HCT116 (cell line): ENCODE measurements around the gene CCDC146.

Source experiments
- CEBPB ChIP-seq: IDR thresholded peaks from 2 replicates; pipeline ENCODE4 v1.6.1; 2012; ENCODE audit warnings: low read depth
- ELF1 ChIP-seq: IDR thresholded peaks from 2 replicates; pipeline ENCODE4 v1.6.1; 2012; ENCODE audit warnings: low read depth, borderline replicate concordance
- JUND ChIP-seq: IDR thresholded peaks from 2 replicates; pipeline ENCODE4 v1.6.1; 2012
- POLR2A ChIP-seq: IDR thresholded peaks from 2 replicates; pipeline ENCODE4 v1.7.0; 2011; ENCODE audit warnings: borderline replicate concordance; ENCODE audit not compliant: insufficient read depth, insufficient read length; ENCODE audit errors: extremely low read depth
- ZFX ChIP-seq: fragments of 450-650 bp; IDR thresholded peaks from 2 replicates; pipeline ENCODE4 v1.6.1; 2017
- ZNF274 ChIP-seq: fragments of 200-500 bp; sonication (Bioruptor generic); IDR thresholded peaks from 2 replicates; pipeline ENCODE4 v1.6.1; 2014; ENCODE audit warnings: mild to moderate bottlenecking, low read depth, low read length, inconsistent platforms
- TF ChIP-seq, protein P1 (sequence below): IDR thresholded peaks from 2 replicates; pipeline ENCODE4 v1.6.1; 2012; ENCODE audit warnings: low read depth
- TF ChIP-seq, protein P2 (sequence below), 3 experiments: fragments of 200-600 bp in 1 of 3; sonication (generic) in 1 of 3; IDR thresholded peaks in 2 of 3; conservative IDR thresholded peaks in 1 of 3; 2 replicates each; pipeline ENCODE4 v1.5.1; 2012 to 2017; ENCODE audit warnings: low read depth in 2 of 3, low read length in 2 of 3, antibody characterized with exemption in 1 of 3, borderline replicate concordance in 1 of 3, control low read depth in 1 of 3, mild to moderate bottlenecking in 1 of 3, mixed read lengths in 1 of 3, mixed run types in 1 of 3, moderate library complexity in 1 of 3; ENCODE audit not compliant: insufficient read depth in 1 of 3

DNA sequence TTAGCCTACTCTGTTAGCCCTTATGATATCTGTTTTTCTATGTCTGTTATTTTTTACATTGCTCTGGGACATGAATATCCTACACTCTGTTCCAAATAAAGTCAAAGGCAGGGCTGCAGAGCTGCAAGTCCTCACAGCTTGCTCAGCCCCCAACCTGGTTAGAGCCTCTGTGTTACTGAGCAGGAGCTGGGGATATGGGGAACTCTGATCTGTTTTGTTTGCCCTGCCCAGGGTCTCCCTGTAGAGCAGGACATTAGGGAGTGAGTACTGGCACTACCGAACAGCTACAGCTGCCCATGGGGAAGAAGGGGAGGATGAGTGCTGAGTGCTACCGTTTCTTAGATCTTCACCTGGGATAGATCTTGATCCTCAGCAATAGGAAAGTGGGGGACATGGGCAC, 110.1 kb downstream of the CCDC146 start:
- TF ChIP-seq, protein P1, sequence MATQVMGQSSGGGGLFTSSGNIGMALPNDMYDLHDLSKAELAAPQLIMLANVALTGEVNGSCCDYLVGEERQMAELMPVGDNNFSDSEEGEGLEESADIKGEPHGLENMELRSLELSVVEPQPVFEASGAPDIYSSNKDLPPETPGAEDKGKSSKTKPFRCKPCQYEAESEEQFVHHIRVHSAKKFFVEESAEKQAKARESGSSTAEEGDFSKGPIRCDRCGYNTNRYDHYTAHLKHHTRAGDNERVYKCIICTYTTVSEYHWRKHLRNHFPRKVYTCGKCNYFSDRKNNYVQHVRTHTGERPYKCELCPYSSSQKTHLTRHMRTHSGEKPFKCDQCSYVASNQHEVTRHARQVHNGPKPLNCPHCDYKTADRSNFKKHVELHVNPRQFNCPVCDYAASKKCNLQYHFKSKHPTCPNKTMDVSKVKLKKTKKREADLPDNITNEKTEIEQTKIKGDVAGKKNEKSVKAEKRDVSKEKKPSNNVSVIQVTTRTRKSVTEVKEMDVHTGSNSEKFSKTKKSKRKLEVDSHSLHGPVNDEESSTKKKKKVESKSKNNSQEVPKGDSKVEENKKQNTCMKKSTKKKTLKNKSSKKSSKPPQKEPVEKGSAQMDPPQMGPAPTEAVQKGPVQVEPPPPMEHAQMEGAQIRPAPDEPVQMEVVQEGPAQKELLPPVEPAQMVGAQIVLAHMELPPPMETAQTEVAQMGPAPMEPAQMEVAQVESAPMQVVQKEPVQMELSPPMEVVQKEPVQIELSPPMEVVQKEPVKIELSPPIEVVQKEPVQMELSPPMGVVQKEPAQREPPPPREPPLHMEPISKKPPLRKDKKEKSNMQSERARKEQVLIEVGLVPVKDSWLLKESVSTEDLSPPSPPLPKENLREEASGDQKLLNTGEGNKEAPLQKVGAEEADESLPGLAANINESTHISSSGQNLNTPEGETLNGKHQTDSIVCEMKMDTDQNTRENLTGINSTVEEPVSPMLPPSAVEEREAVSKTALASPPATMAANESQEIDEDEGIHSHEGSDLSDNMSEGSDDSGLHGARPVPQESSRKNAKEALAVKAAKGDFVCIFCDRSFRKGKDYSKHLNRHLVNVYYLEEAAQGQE = no peak
- TF ChIP-seq JUND = no peak
- TF ChIP-seq, protein P2, sequence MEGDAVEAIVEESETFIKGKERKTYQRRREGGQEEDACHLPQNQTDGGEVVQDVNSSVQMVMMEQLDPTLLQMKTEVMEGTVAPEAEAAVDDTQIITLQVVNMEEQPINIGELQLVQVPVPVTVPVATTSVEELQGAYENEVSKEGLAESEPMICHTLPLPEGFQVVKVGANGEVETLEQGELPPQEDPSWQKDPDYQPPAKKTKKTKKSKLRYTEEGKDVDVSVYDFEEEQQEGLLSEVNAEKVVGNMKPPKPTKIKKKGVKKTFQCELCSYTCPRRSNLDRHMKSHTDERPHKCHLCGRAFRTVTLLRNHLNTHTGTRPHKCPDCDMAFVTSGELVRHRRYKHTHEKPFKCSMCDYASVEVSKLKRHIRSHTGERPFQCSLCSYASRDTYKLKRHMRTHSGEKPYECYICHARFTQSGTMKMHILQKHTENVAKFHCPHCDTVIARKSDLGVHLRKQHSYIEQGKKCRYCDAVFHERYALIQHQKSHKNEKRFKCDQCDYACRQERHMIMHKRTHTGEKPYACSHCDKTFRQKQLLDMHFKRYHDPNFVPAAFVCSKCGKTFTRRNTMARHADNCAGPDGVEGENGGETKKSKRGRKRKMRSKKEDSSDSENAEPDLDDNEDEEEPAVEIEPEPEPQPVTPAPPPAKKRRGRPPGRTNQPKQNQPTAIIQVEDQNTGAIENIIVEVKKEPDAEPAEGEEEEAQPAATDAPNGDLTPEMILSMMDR (IDR thresholded peaks at IDR 0.05 in 2 of 3, conservative IDR thresholded peaks at IDR 0.05 in 1 of 3; ENCODE audit: borderline replicate concordance in 1 of 3, insufficient read depth in 1 of 3, low read depth in 2 of 3, low read length in 2 of 3) = no peak
- TF ChIP-seq POLR2A = no peak
- no peak for TF ChIP-seq ZFX
- TF ChIP-seq ZNF274 = no peak
- TF ChIP-seq CEBPB = no peak
- no peak for TF ChIP-seq ELF1
